Parathyroid adenoma (tissue), 2 donors: ENCODE measurements around the gene TBC1D21.
A peak's percentile ranks its signal among the peaks of the same experiment; 100 is the strongest.

Source experiments
- H2AFZ ChIP-seq: fragments of 300-600 bp; sonication (generic); one replicate; pipeline ENCODE4 v1.7.0; 2017; ENCODE audit warnings: antibody characterized with exemption, mild to moderate bottlenecking
- H3K27ac ChIP-seq: fragments of 300-600 bp; sonication (generic); one replicate; pipeline ENCODE4 v1.7.0; 2017
- H3K27me3 ChIP-seq: fragments of 300-600 bp; sonication (generic); one replicate; pipeline ENCODE4 v1.7.0; 2017; ENCODE audit warnings: low read length; ENCODE audit not compliant: control insufficient read depth, insufficient read depth
- H3K36me3 ChIP-seq: fragments of 300-600 bp; sonication (generic); one replicate; pipeline ENCODE4 v1.7.0; 2017; ENCODE audit warnings: low read length; ENCODE audit not compliant: control insufficient read depth, insufficient read depth
- H3K4me1 ChIP-seq: fragments of 300-600 bp; sonication (generic); one replicate; pipeline ENCODE4 v1.7.0; 2017; ENCODE audit warnings: control low read depth
- H3K4me2 ChIP-seq: fragments of 300-600 bp; sonication (generic); one replicate; pipeline ENCODE4 v1.7.0; 2017; ENCODE audit warnings: low read length
- H3K4me3 ChIP-seq: fragments of 300-600 bp; sonication (generic); one replicate; pipeline ENCODE4 v1.7.0; 2017; ENCODE audit warnings: low read depth, low read length
- H3K79me2 ChIP-seq: fragments of 300-600 bp; sonication (generic); one replicate; pipeline ENCODE4 v1.7.0; 2017; ENCODE audit warnings: control low read depth
- H3K9ac ChIP-seq: fragments of 300-600 bp; sonication (generic); one replicate; pipeline ENCODE4 v1.7.0; 2017; ENCODE audit warnings: mild to moderate bottlenecking
- H3K9me3 ChIP-seq: fragments of 300-600 bp; sonication (generic); one replicate; pipeline ENCODE4 v1.7.0; 2017; ENCODE audit warnings: low read length; ENCODE audit not compliant: control insufficient read depth
- CTCF ChIP-seq: fragments of 300-600 bp; sonication (generic); IDR thresholded peaks from one replicate; pipeline ENCODE4 v1.7.0; 2017; ENCODE audit warnings: antibody characterized with exemption, mild to moderate bottlenecking
- donor health status: primary hyperparathyroidism.

The TBC1D21 gene

GRCh38 chr15:73907035-73907408 lies 33.7 kb downstream of the TBC1D21 start:
- H3K4me2 ChIP-seq = no peak overlapping the region
- H3K9me3 ChIP-seq = no peaks in the 10 kb centered on the region
- no peak overlapping the region for H3K27ac ChIP-seq
- no peaks in the 10 kb centered on the region for H3K4me1 ChIP-seq
- H3K36me3 ChIP-seq = no peaks in the 10 kb centered on the region
- no peak for TF ChIP-seq CTCF
- H2AFZ ChIP-seq = no peak overlapping the region
- H3K9ac ChIP-seq = no peak overlapping the region
- H3K79me2 ChIP-seq = no peaks in the 10 kb centered on the region
- no peaks in the 10 kb centered on the region for H3K27me3 ChIP-seq
- H3K4me3 ChIP-seq = no peak overlapping the region

- Histone ChIP-seq H3K4me3 (no peak overlapping the region), H3K9me3 (no peaks in the 10 kb centered on the region), H2AFZ (no peak overlapping the region), H3K27ac (no peak overlapping the region), H3K79me2 (no peaks in the 10 kb centered on the region), H3K36me3 (no peaks in the 10 kb centered on the region), H3K27me3 (no peaks in the 10 kb centered on the region), H3K9ac (no peak overlapping the region), H3K4me2 (no peak overlapping the region), H3K4me1 (no peaks in the 10 kb centered on the region)
- TF ChIP-seq CTCF = peak; percentile 39
These were observed 34.9 kb downstream of the TBC1D21 start for GRCh38 chr15:73908030-73908821.

GRCh38 chr15:73908822-73909122 lies 35.4 kb downstream of the TBC1D21 start:
- H3K9ac ChIP-seq = no peak overlapping the region
- H3K4me2 ChIP-seq = no peak overlapping the region
- TF ChIP-seq CTCF = no peak
- H3K79me2 ChIP-seq = no peaks in the 10 kb centered on the region
- H3K27ac ChIP-seq = no peak overlapping the region
- H3K4me3 ChIP-seq = no peak overlapping the region
- H2AFZ ChIP-seq = no peak overlapping the region
- H3K9me3 ChIP-seq = no peaks in the 10 kb centered on the region
- no peaks in the 10 kb centered on the region for H3K36me3 ChIP-seq
- H3K27me3 ChIP-seq = no peaks in the 10 kb centered on the region
- no peaks in the 10 kb centered on the region for H3K4me1 ChIP-seq

- Histone ChIP-seq H3K9ac (no peak overlapping the region), H3K27me3 (no peaks in the 10 kb centered on the region), H3K4me2 (no peak overlapping the region), H3K9me3 (no peaks in the 10 kb centered on the region), H3K79me2 (no peaks in the 10 kb centered on the region), H3K4me3 (no peak overlapping the region), H3K4me1 (no peaks in the 10 kb centered on the region), H2AFZ (no peak overlapping the region), H3K27ac (no peak overlapping the region), H3K36me3 (no peaks in the 10 kb centered on the region)
- TF ChIP-seq CTCF = no peak
These were observed 36.3 kb downstream of the TBC1D21 start for GRCh38 chr15:73909651-73910050.
